ENCODE measurements around the gene NVL. TPM values are rescaled to one million over a fixed set of nuclear protein-coding genes. Genes with fewer than 3 reads are reported as not detected.

The NVL gene
- total RNA-seq, 4 donors from 2014 or later = 35.9 to 52.3 (median 40.5) TPM

DNA sequence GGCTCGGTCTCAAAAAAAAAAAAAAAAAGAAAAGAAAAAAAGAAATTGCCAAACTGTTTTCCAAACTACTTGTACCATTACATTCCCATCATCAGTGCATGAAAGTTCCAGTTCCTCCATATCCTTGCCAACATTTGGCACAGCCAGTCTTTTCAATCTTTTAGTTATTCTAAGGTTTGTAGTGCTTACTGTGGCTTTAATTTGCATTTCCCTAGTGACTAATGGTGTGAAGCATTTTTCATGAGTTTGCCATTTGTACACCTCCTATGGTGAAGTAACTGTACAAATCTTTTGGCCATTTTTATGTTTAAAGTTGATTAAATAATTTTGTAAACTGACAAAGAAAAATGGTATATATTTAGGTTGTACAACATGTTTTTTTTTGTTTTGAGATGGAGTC is 76.3 kb downstream of the NVL start:
- no peaks in the 10 kb centered on the region for H3K27me3 ChIP-seq
- no peaks in the 10 kb centered on the region for H3K4me1 ChIP-seq
- TF ChIP-seq POLR2A (IDR thresholded peaks at IDR 0.05) = no peak
- no peak for TF ChIP-seq POLR2AphosphoS5 (IDR thresholded peaks at IDR 0.05)
- TF ChIP-seq, protein P1, sequence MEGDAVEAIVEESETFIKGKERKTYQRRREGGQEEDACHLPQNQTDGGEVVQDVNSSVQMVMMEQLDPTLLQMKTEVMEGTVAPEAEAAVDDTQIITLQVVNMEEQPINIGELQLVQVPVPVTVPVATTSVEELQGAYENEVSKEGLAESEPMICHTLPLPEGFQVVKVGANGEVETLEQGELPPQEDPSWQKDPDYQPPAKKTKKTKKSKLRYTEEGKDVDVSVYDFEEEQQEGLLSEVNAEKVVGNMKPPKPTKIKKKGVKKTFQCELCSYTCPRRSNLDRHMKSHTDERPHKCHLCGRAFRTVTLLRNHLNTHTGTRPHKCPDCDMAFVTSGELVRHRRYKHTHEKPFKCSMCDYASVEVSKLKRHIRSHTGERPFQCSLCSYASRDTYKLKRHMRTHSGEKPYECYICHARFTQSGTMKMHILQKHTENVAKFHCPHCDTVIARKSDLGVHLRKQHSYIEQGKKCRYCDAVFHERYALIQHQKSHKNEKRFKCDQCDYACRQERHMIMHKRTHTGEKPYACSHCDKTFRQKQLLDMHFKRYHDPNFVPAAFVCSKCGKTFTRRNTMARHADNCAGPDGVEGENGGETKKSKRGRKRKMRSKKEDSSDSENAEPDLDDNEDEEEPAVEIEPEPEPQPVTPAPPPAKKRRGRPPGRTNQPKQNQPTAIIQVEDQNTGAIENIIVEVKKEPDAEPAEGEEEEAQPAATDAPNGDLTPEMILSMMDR (IDR thresholded peaks at IDR 0.05) = no peak
- TF ChIP-seq EP300 (IDR thresholded peaks at IDR 0.05; ENCODE audit: low read depth) = no peak
- no peak overlapping the region for H3K27ac ChIP-seq
- H3K36me3 ChIP-seq = peaks cover 0 to 23% (median under 1%) of the 10 kb centered on the region in 4 donors
- intact Hi-C loops (cut with DNase I; ENCODE audit: low total_unique reads) (no loop called here), in situ Hi-C loops (cut with MboI; ENCODE audit: low pct_ligation_motif_present in 1 of 4, low pct_unique_long_range_greater_than_20kb in 1 of 4, low sequenced_read_pairs in 3 of 4) (no loop called here)
- H3K4me3 ChIP-seq = no peak overlapping the region
- DNase-seq = no peak
- 80 to 94% methylated on average over 1 of the region's 1 CpG for WGBS, 2 donors (ENCODE audit: low coverage in 1 of 2)
- H3K9me3 ChIP-seq = no peaks in the 10 kb centered on the region

DNA sequence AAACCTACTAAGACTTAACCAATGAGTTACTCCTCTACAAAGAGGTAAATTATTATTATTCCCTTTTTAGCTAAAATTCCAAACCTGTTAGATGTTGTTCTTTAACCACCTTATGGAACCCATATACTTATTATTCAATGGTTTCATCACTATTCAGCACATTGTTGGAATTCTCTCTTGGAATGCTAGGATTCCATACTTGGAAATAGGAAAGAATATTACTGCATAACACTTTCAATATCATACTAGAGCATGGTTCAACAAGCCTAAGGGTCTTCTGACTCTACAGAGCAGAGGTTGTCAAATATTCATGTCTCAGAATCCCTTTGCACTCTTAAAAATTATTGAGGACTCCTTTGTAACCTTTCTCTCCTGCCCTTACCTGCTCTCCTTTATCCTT is 77.5 kb downstream of the NVL start:
- Histone ChIP-seq H3K4me1 (no peaks in the 10 kb centered on the region), H3K4me3 (no peak overlapping the region), H3K27ac (no peak overlapping the region), H3K9me3 (no peaks in the 10 kb centered on the region), H3K36me3 (peaks cover 0 to 26% (median 3%) of the 10 kb centered on the region in 4 donors), H3K27me3 (no peaks in the 10 kb centered on the region)
- TF ChIP-seq POLR2A (IDR thresholded peaks at IDR 0.05) (no peak), EP300 (IDR thresholded peaks at IDR 0.05; ENCODE audit: low read depth) (no peak), POLR2AphosphoS5 (IDR thresholded peaks at IDR 0.05) (no peak)
- TF ChIP-seq, protein P1 (IDR thresholded peaks at IDR 0.05) = no peak
- intact Hi-C loops (cut with DNase I; ENCODE audit: low total_unique reads) = no loop called here
- in situ Hi-C loops (cut with MboI; ENCODE audit: low pct_ligation_motif_present in 1 of 4, low pct_unique_long_range_greater_than_20kb in 1 of 4, low sequenced_read_pairs in 3 of 4) = no loop called here
- DNase-seq = no peak

DNA sequence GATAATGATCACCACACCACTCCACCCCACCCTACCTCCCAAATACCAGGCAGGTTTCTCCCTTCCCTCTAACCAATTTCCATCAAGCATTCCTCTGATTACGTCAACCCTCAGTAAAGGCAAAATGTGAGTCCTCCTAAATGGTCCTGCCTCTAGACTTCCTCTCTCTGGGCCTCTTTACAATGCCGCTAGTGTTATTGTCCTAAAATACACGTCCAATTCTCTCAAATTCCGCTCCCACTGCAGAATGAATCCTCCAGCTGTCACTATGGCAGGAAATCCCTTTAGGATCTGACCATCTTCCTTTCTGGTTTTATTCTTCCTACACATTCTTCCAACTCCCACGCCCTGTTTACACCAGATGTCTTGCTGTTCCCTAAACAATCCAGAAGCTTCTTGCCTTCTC is 78.2 kb downstream of the NVL start:
- no peaks in the 10 kb centered on the region for H3K4me1 ChIP-seq
- intact Hi-C loops (cut with DNase I; ENCODE audit: low total_unique reads) (no loop called here), in situ Hi-C loops (cut with MboI; ENCODE audit: low pct_ligation_motif_present in 1 of 4, low pct_unique_long_range_greater_than_20kb in 1 of 4, low sequenced_read_pairs in 3 of 4) (no loop called here)
- no peaks in the 10 kb centered on the region for H3K9me3 ChIP-seq
- H3K27ac ChIP-seq = no peak overlapping the region
- 86 to 97% methylated on average over 5 of the region's 5 CpGs for WGBS, 2 donors (ENCODE audit: low coverage in 1 of 2)
- no peak for DNase-seq
- H3K27me3 ChIP-seq = no peaks in the 10 kb centered on the region
- H3K36me3 ChIP-seq = peaks cover 0 to 26% (median 3%) of the 10 kb centered on the region in 4 donors
- no peak overlapping the region for H3K4me3 ChIP-seq
- TF ChIP-seq POLR2A (IDR thresholded peaks at IDR 0.05) (no peak), POLR2AphosphoS5 (IDR thresholded peaks at IDR 0.05) (no peak), EP300 (IDR thresholded peaks at IDR 0.05; ENCODE audit: low read depth) (no peak)
- TF ChIP-seq, protein P1 (IDR thresholded peaks at IDR 0.05) = no peak

DNA sequence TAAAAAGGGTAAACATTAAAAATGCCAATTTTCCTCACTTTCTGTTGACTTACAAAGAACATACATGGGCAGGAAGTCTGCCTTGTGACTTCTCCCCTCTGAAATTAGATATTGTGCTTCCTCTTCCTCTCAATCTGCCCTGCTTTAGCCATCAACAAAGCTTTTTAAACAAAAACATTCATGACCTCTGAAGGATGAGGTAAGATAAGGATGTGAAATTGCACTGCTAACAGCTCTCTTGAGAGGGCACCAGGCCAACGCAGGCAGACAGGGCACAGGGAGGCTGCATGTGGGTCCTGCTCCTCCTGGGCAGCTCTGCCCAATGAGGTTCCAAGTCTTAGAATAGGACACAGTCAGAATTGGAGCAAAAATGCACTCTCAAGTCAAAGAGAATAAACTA is 84.8 kb downstream of the NVL start:
- H3K27me3 ChIP-seq = no peaks in the 10 kb centered on the region
- in situ Hi-C loops (cut with MboI; ENCODE audit: low pct_ligation_motif_present in 1 of 4, low pct_unique_long_range_greater_than_20kb in 1 of 4, low sequenced_read_pairs in 3 of 4) = no loop called here
- peak overlapping the region; percentile 36 to 46 (median 40) for H3K27ac ChIP-seq
- 21 to 40% methylated on average over 1 of the region's 1 CpG for WGBS, 2 donors (ENCODE audit: low coverage in 1 of 2)
- no peak overlapping the region for H3K4me3 ChIP-seq
- peaks cover 0 to 16% (median 5%) of the 10 kb centered on the region in 4 donors for H3K36me3 ChIP-seq
- peak; percentile 53 for DNase-seq
- TF ChIP-seq EP300 (IDR thresholded peaks at IDR 0.05; ENCODE audit: low read depth) (no peak), POLR2AphosphoS5 (IDR thresholded peaks at IDR 0.05) (peak in 1 of 3 donors; percentile 10), POLR2A (IDR thresholded peaks at IDR 0.05) (peak; percentile 24)
- TF ChIP-seq, protein P1 (IDR thresholded peaks at IDR 0.05) = no peak
- no peaks in the 10 kb centered on the region for H3K9me3 ChIP-seq
- intact Hi-C loops (cut with DNase I; ENCODE audit: low total_unique reads) = no loop called here
- peaks cover 4 to 12% (median 6%) of the 10 kb centered on the region in 4 donors for H3K4me1 ChIP-seq
